Measurements from ENCODE around the gene CD46. TPM values are rescaled to one million over a fixed set of nuclear protein-coding genes. Genes with fewer than 3 reads are reported as not detected.
A peak's percentile ranks its signal among the peaks of the same experiment; 100 is the strongest.
"Not testable (repeated sequence)": the region's sequence is repeated elsewhere in the genome, so short reads cannot be mapped to it uniquely, and the experiment has no call there.

Gene CD46
- total and polyA plus RNA-seq, 10 of the 15 experiments (the other 5 are each of a cell fraction or from before 2014, with no cell fraction given), result 61.1 to 198 (median 81.4) TPM

DNA sequence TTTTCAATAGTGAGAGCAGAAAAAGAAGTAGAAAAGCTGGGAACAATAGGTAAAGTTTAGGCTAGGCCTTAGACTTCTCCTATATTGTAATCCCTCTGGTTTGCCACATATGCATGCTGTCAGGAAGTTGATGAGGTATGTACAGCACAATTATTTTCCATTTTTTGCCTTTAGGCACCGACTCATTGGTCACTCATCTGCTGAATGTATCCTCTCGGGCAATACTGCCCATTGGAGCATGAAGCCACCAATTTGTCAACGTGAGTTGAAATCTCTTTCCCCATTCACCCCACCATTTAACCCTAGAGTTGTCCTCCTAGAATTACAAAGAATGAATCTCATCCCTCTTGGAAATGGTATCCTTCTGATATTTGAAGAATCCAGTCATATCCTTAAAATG is 43.9 kb upstream of the CD46 start:
- H3K4me1 ChIP-seq (ENCODE audit: control insufficient read depth, insufficient read depth, low read length); BruUV-seq (replicated peaks); H2AFZ ChIP-seq (ENCODE audit: control insufficient read depth, low read depth, low read length); H3K4me3 ChIP-seq; H4K20me1 ChIP-seq (ENCODE audit: control insufficient read depth, insufficient read depth); H3K4me2 ChIP-seq (ENCODE audit: control insufficient read depth, insufficient read depth); SMC1A ChIA-PET (ENCODE audit: uncharacterized antibody, unreplicated experiment); FAIRE-seq; RAD21 ChIA-PET (ENCODE audit: unreplicated experiment); in situ Hi-C loops (cut with MboI); intact Hi-C loops (cut with micrococcal nuclease; ENCODE audit: unreplicated experiment); H3K27me3 ChIP-seq (replicated peaks in 1 of 2; ENCODE audit: control insufficient read depth in 2 of 2, insufficient read depth in 2 of 2, low read length in 1 of 2); H3K36me3 ChIP-seq (ENCODE audit: control insufficient read depth in 2 of 2, insufficient read depth in 2 of 2, low read length in 1 of 2); H3K79me2 ChIP-seq (ENCODE audit: control insufficient read depth, insufficient read depth, low read length); POLR2A ChIA-PET; H3K9ac ChIP-seq (ENCODE audit: control insufficient read depth, insufficient read depth, low read length); H3K9me3 ChIP-seq (replicated peaks; ENCODE audit: control insufficient read depth, insufficient read depth, low read length); CTCF ChIA-PET; H3K27ac ChIP-seq (ENCODE audit: control insufficient read depth, insufficient read depth); DNase-seq (ENCODE audit: low read depth, low spot score): not testable (repeated sequence)
- peak; percentile 21; the same call in 1 of the 3 replicates for ATAC-seq
- WGBS (ENCODE audit: insufficient coverage, insufficient replicate concordance, low lambda C conversion rate, missing lambda C conversion rate), result 0% methylated on average over 3 of the region's 3 CpGs

- no peak for FAIRE-seq
- SMC1A ChIA-PET (ENCODE audit: uncharacterized antibody, unreplicated experiment), result no interaction called here
- no peaks in the 10 kb centered on the region for H3K36me3 ChIP-seq (ENCODE audit: control insufficient read depth in 2 of 2, insufficient read depth in 2 of 2, low read length in 1 of 2)
- H3K9ac ChIP-seq (ENCODE audit: control insufficient read depth, insufficient read depth, low read length), result no peak overlapping the region
- BruUV-seq (replicated peaks), result no TSS peak
- DNase-seq (ENCODE audit: low read depth, low spot score), result no peak
- CTCF ChIA-PET, result interaction anchor here (0.5 to 1.1 kb wide), 4 partner anchors 13 to 712 kb away, joined by 3 to 7 read pairs (median 3); no protein-coding TSS in a partner anchor
- no peak overlapping the region for H3K27ac ChIP-seq (ENCODE audit: control insufficient read depth, insufficient read depth)
- H3K27me3 ChIP-seq (replicated peaks in 1 of 2; ENCODE audit: control insufficient read depth in 2 of 2, insufficient read depth in 2 of 2, low read length in 1 of 2), result no peaks in the 10 kb centered on the region; a peak in 2 of 4 replicates
- no peaks in the 10 kb centered on the region for H3K4me1 ChIP-seq (ENCODE audit: control insufficient read depth, insufficient read depth, low read length)
- 42% methylated on average over 5 of the region's 5 CpGs for WGBS (ENCODE audit: insufficient coverage, insufficient replicate concordance, low lambda C conversion rate, missing lambda C conversion rate)
- H3K9me3 ChIP-seq (replicated peaks; ENCODE audit: control insufficient read depth, insufficient read depth, low read length), result no peaks in the 10 kb centered on the region
- peak; percentile 41; the same call in 2 of the 3 replicates for ATAC-seq
- no peaks in the 10 kb centered on the region for H4K20me1 ChIP-seq (ENCODE audit: control insufficient read depth, insufficient read depth)
- POLR2A ChIA-PET, result no interaction called here
- RAD21 ChIA-PET (ENCODE audit: unreplicated experiment), result interaction anchor here (1.8 kb wide), 1 partner anchor 86 kb away, joined by 6 read pairs; no protein-coding TSS in a partner anchor
- no peak overlapping the region for H2AFZ ChIP-seq (ENCODE audit: control insufficient read depth, low read depth, low read length)
- in situ Hi-C loops (cut with MboI), result no loop called here
- no peaks in the 10 kb centered on the region for H3K79me2 ChIP-seq (ENCODE audit: control insufficient read depth, insufficient read depth, low read length)
- TF ChIP-seq, protein P1, sequence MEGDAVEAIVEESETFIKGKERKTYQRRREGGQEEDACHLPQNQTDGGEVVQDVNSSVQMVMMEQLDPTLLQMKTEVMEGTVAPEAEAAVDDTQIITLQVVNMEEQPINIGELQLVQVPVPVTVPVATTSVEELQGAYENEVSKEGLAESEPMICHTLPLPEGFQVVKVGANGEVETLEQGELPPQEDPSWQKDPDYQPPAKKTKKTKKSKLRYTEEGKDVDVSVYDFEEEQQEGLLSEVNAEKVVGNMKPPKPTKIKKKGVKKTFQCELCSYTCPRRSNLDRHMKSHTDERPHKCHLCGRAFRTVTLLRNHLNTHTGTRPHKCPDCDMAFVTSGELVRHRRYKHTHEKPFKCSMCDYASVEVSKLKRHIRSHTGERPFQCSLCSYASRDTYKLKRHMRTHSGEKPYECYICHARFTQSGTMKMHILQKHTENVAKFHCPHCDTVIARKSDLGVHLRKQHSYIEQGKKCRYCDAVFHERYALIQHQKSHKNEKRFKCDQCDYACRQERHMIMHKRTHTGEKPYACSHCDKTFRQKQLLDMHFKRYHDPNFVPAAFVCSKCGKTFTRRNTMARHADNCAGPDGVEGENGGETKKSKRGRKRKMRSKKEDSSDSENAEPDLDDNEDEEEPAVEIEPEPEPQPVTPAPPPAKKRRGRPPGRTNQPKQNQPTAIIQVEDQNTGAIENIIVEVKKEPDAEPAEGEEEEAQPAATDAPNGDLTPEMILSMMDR (IDR thresholded peaks at IDR 0.05 in 2 of 3, conservative IDR thresholded peaks at IDR 0.05 in 1 of 3; ENCODE audit: control insufficient read depth in 2 of 3, extremely low read depth in 1 of 3, insufficient read depth in 1 of 3, low read depth in 3 of 3, low read length in 3 of 3), result peak in 2 of 3 experiments; percentile 1 to 10; a peak in 1 of 6 replicates
- no peak for TF ChIP-seq CBFB (IDR thresholded peaks at IDR 0.05; ENCODE audit: low read depth)
- intact Hi-C loops (cut with micrococcal nuclease; ENCODE audit: unreplicated experiment), result no loop called here
- H3K4me2 ChIP-seq (ENCODE audit: control insufficient read depth, insufficient read depth), result no peak overlapping the region
- no peak overlapping the region for H3K4me3 ChIP-seq
Observed at GRCh38 chr1:207711285-207711684, 40.6 kb upstream of the CD46 start.

- H2AFZ ChIP-seq (ENCODE audit: control insufficient read depth, low read depth, low read length); BruUV-seq (replicated peaks); FAIRE-seq; H3K9me3 ChIP-seq (replicated peaks; ENCODE audit: control insufficient read depth, insufficient read depth, low read length); H3K9ac ChIP-seq (ENCODE audit: control insufficient read depth, insufficient read depth, low read length); H3K4me3 ChIP-seq; H3K4me2 ChIP-seq (ENCODE audit: control insufficient read depth, insufficient read depth); DNase-seq (ENCODE audit: low read depth, low spot score); H3K27me3 ChIP-seq (replicated peaks in 1 of 2; ENCODE audit: control insufficient read depth in 2 of 2, insufficient read depth in 2 of 2, low read length in 1 of 2); H4K20me1 ChIP-seq (ENCODE audit: control insufficient read depth, insufficient read depth); H3K79me2 ChIP-seq (ENCODE audit: control insufficient read depth, insufficient read depth, low read length); POLR2A ChIA-PET; H3K4me1 ChIP-seq (ENCODE audit: control insufficient read depth, insufficient read depth, low read length); in situ Hi-C loops (cut with MboI); H3K36me3 ChIP-seq (ENCODE audit: control insufficient read depth in 2 of 2, insufficient read depth in 2 of 2, low read length in 1 of 2); ATAC-seq; H3K27ac ChIP-seq (ENCODE audit: control insufficient read depth, insufficient read depth): not testable (repeated sequence)
- 68% methylated on average over 3 of the region's 3 CpGs for WGBS (ENCODE audit: insufficient coverage, insufficient replicate concordance, low lambda C conversion rate, missing lambda C conversion rate)
- RAD21 ChIA-PET (ENCODE audit: unreplicated experiment), result interaction anchor here (1.8 kb wide), 1 partner anchor 85 kb away, joined by 6 read pairs; no protein-coding TSS in a partner anchor
- intact Hi-C loops (cut with micrococcal nuclease; ENCODE audit: unreplicated experiment), result loop anchor here (2.0 kb wide), 1 partner anchor 84 kb away; no protein-coding TSS in a partner anchor
- SMC1A ChIA-PET (ENCODE audit: uncharacterized antibody, unreplicated experiment), result interaction anchor here (0.7 to 1.3 kb wide), 4 partner anchors 25 to 86 kb away, joined by 3 to 4 read pairs (median 3); no protein-coding TSS in a partner anchor
- CTCF ChIA-PET, result interaction anchor here (0.8 to 0.9 kb wide), 2 partner anchors 10 to 85 kb away, joined by 3 to 5 read pairs; no protein-coding TSS in a partner anchor
Observed at GRCh38 chr1:207712701-207713100, 39.2 kb upstream of the CD46 start.
